Heart left ventricle (tissue), 13 donors: ENCODE results near the gene STRAP.

ENCODE experiments used
- CTCF ChIP-seq, 12 donors: fragments of 200-600 bp; sonication (generic) in 4 of 12; IDR thresholded peaks; one replicate each; pipeline versions ENCODE4 v1.5.0 to v1.8.0; 2018 to 2022; ENCODE audit warnings: antibody characterized with exemption in 12 of 12, mild to moderate bottlenecking in 5 of 12
- POLR2A ChIP-seq, 2 donors: fragments of 450-650 bp; IDR thresholded peaks; one replicate each; pipeline ENCODE4 v1.6.1; 2017; ENCODE audit warnings: antibody characterized with exemption in 2 of 2, mild to moderate bottlenecking in 2 of 2, moderate library complexity in 2 of 2
- donor health status: ischemic (EF 13 %, LVEDD 7.1; RV severe dilation, severe dysfunction).
- donor health status: DM: no; HTN: yes; CAD: no.
- donor health status: DM: no; HTN: no; CAD: no.
- donor health status: ischemic (EF 25% LVEDD 6.9; RV normal size, moderate dysfunction).
- donor health status: ischemic (EF 25% LVEDD 5.7; RV mildly dilated, moderate dysfunction).
- donor health status: ischemic (EF 35%, LVEDD 5.7; RV mildly dilated, moderate dysfunction).
- donor health status: nonischemic (EF 11% LVEDD 7.7; RV severe dilation, severe dysfunction).
- donor health status: DM: yes; HTN: yes; CAD: no.
- donor health status: PGD.
- donor health status: ischemic (EF 29% LVEDD 5.4; RV normal size, mild dysfunction).
- donor health status: nonischemic (EF 23%, LVEDD 6.1; RV moderate dilation, normal function).

DNA sequence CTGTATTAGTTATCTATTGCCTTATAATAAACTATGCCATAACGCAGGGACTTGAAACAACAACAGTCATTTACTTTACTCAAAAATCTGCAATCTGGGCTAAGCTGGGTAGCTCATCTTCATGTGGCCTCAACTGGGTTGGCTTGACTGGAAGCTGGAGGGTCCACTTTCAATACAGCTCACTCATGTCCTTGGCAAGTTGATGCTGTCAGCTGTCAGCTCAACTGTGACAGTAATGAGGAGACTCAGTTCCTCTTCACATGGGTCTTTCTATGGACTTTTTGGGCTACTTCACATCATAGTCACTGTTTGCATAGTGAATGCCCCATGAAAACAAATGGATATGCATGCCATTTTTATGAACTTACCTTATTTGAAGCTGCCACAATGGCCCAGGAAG, 33.6 kb upstream of the STRAP start:
- TF ChIP-seq CTCF (IDR thresholded peaks at IDR 0.05) = no peak
- TF ChIP-seq POLR2A (IDR thresholded peaks at IDR 0.05) = no peak
